AG04449 (cell line): Measurements from ENCODE around the gene PSMB2.

Source experiments
- CTCF ChIA-PET: fragments of 350-600 bp; formaldehyde crosslinking; extraction: SDS; loops from one replicate; lab custom pipeline; 2021; ENCODE audit warnings: antibody characterized with exemption; lab: Yijun Ruan, JAX
- POLR2A ChIA-PET: fragments of 400-600, 350-600 bp; formaldehyde crosslinking; extraction: SDS; loops from one replicate; lab custom pipeline; 2020; ENCODE audit warnings: antibody characterized with exemption, inconsistent platforms; lab: Yijun Ruan, JAX
- DNase-seq: peaks from one replicate; pipeline ENCODE4 v3.0.0-alpha.2; 2010; ENCODE audit warnings: low read depth, low spot score
- H3K4me3 ChIP-seq: 2 replicates; pipeline ENCODE4 v1.5.1; 2011; ENCODE audit warnings: low read depth, mild to moderate bottlenecking, control low read depth, low read length
- CTCF ChIP-seq: IDR thresholded peaks from one replicate; pipeline ENCODE4 v1.5.1; 2011; ENCODE audit warnings: mild to moderate bottlenecking, moderate library complexity, low read length, control low read depth, inconsistent platforms; ENCODE audit not compliant: insufficient read depth; ENCODE audit errors: missing control alignments

PSMB2 gene

GRCh38 chr1:35656148-35656862, 15.0 kb upstream of the PSMB2 start:
- no peak for TF ChIP-seq CTCF
- H3K4me3 ChIP-seq, result no peak overlapping the region
- ChIA-PET POLR2A (no interaction called here), CTCF (interaction anchor here (1.1 to 2.8 kb wide), 2 partner anchors 59 kb away, joined by 7 to 22 read pairs; no protein-coding TSS in a partner anchor)
- no peak for DNase-seq

- no peak overlapping the region for H3K4me3 ChIP-seq
- no peak for DNase-seq
- no peak for TF ChIP-seq CTCF
- CTCF ChIA-PET, result interaction anchor here (1.1 kb wide), 1 partner anchor 60 kb away, joined by 7 read pairs; no protein-coding TSS in a partner anchor
- POLR2A ChIA-PET, result no interaction called here
Observed at GRCh38 chr1:35655196-35655595, 13.9 kb upstream of the PSMB2 start.

GRCh38 chr1:35650416-35650815, 9.1 kb upstream of the PSMB2 start:
- H3K4me3 ChIP-seq, result no peak overlapping the region
- no peak for DNase-seq
- CTCF ChIA-PET, result no interaction called here
- no peak for TF ChIP-seq CTCF
- POLR2A ChIA-PET, result interaction anchor here (1.2 kb wide), 1 partner anchor 65 kb away, joined by 3 read pairs; no protein-coding TSS in a partner anchor

GRCh38 chr1:35646043-35646442, 4.7 kb upstream of the PSMB2 start:
- no peak for TF ChIP-seq CTCF
- ChIA-PET POLR2A (no interaction called here), CTCF (interaction anchor here (0.5 to 3.1 kb wide), 7 partner anchors 15 to 196 kb away, joined by 3 to 15 read pairs (median 3); no protein-coding TSS in a partner anchor)
- DNase-seq, result no peak
- H3K4me3 ChIP-seq, result no peak overlapping the region

- ChIA-PET POLR2A (no interaction called here), CTCF (interaction anchor here (0.8 to 3.1 kb wide), 3 partner anchors 72 to 82 kb away, joined by 3 to 15 read pairs (median 3); no protein-coding TSS in a partner anchor)
- TF ChIP-seq CTCF, result no peak
- DNase-seq, result no peak
- H3K4me3 ChIP-seq, result no peak overlapping the region
Observed at GRCh38 chr1:35644204-35644603, 2.9 kb upstream of the PSMB2 start.

GRCh38 chr1:35642471-35642955, 1.2 kb upstream of the PSMB2 start:
- CTCF ChIA-PET, result no interaction called here
- TF ChIP-seq CTCF, result no peak
- H3K4me3 ChIP-seq, result peak overlapping the region; percentile 91
- no peak for DNase-seq
- POLR2A ChIA-PET, result interaction anchor here (0.9 kb wide), 1 partner anchor 75 kb away, joined by 3 read pairs; no protein-coding TSS in a partner anchor
